Measurements from ENCODE around the gene RIPPLY3. TPM values are rescaled to one million over a fixed set of nuclear protein-coding genes. Genes with fewer than 3 reads are reported as not detected.

The RIPPLY3 gene
- total and polyA plus RNA-seq, 2 donors (not counting 1 experiment from before 2014, with no cell fraction given): not detected

- CTCF ChIA-PET: no interaction called here
- TF ChIP-seq CTCF (IDR thresholded peaks at IDR 0.05): no peak
- no peak for TF ChIP-seq EZH2 (IDR thresholded peaks at IDR 0.05; ENCODE audit: borderline replicate concordance, insufficient read depth, low read depth, low read length, poor library complexity, severe bottlenecking)
- peaks cover 10% of the 10 kb centered on the region for H3K4me1 Mint-ChIP-seq
Measured at GRCh38 chr21:37064841-37065240, 58.3 kb downstream of the RIPPLY3 start.

GRCh38 chr21:37065561-37066177 is 59.2 kb downstream of the RIPPLY3 start:
- ATAC-seq (ENCODE audit: low read depth): no peak
- Mint-ChIP-seq H3K27ac (no peak overlapping the region), H3K27me3 (no peaks in the 10 kb centered on the region), H3K9me3 (ENCODE audit: insufficient read depth) (no peaks in the 10 kb centered on the region), H3K4me3 (no peak overlapping the region), H3K4me1 (peaks cover 14% of the 10 kb centered on the region)
- WGBS (ENCODE audit: insufficient coverage): 100% methylated on average over 4 of the region's 9 CpGs
- Histone ChIP-seq H3K79me2 (ENCODE audit: control insufficient read depth, insufficient read depth, low read length) (no peaks in the 10 kb centered on the region), H3K4me3 (ENCODE audit: control extremely low read depth in 1 of 5, extremely low read depth in 1 of 5, insufficient read depth in 1 of 5, low read depth in 2 of 5, low read length in 4 of 5) (no peak overlapping the region), H2AFZ (ENCODE audit: insufficient read depth, low read depth, low read length, poor library complexity, severe bottlenecking) (no peak overlapping the region), H3K27me3 (replicated peaks in 1 of 4; ENCODE audit: control extremely low read depth in 1 of 4, control insufficient read depth in 3 of 4, insufficient read depth in 4 of 4, low read length in 3 of 4) (no peaks in the 10 kb centered on the region), H3K4me1 (ENCODE audit: control insufficient read depth in 2 of 2, insufficient read depth in 2 of 2, low read length in 2 of 2) (no peaks in the 10 kb centered on the region), H3K9ac (ENCODE audit: low read length) (no peak overlapping the region), H4K20me1 (ENCODE audit: control insufficient read depth, insufficient read depth, low read length, poor library complexity, severe bottlenecking) (no peaks in the 10 kb centered on the region), H3K36me3 (replicated peaks in 1 of 2; ENCODE audit: control extremely low read depth in 1 of 2, control insufficient read depth in 1 of 2, extremely low read depth in 1 of 2, insufficient read depth in 2 of 2, low read length in 1 of 2) (peaks cover 2 to 21% of the 10 kb centered on the region in 2 experiments), H3K27ac (ENCODE audit: low read length in 2 of 2) (no peak overlapping the region), H3K9me3 (ENCODE audit: control extremely low read depth in 1 of 3, control insufficient read depth in 2 of 3, insufficient read depth in 1 of 3, low read length in 2 of 3) (no peaks in the 10 kb centered on the region), H3K4me2 (replicated peaks; ENCODE audit: low read depth, low read length, poor library complexity, severe bottlenecking) (no peak overlapping the region)
- TF ChIP-seq CTCF (IDR thresholded peaks at IDR 0.05) (no peak), EZH2 (IDR thresholded peaks at IDR 0.05; ENCODE audit: borderline replicate concordance, insufficient read depth, low read depth, low read length, poor library complexity, severe bottlenecking) (no peak)
- intact Hi-C loops (cut with micrococcal nuclease): no loop called here
- POLR2A ChIA-PET: no interaction called here
- CTCF ChIA-PET: no interaction called here
- no peak for DNase-seq

More at GRCh38 chr21:37064841-37065240, 58.3 kb downstream of the RIPPLY3 start:
- H3K27ac ChIP-seq (ENCODE audit: low read length in 2 of 2): no peak overlapping the region
- no peak for DNase-seq
- Mint-ChIP-seq H3K27ac (no peak overlapping the region), H3K9me3 (ENCODE audit: insufficient read depth) (no peaks in the 10 kb centered on the region), H3K4me3 (no peak overlapping the region), H3K27me3 (no peaks in the 10 kb centered on the region)
- no peak overlapping the region for H3K4me2 ChIP-seq (replicated peaks; ENCODE audit: low read depth, low read length, poor library complexity, severe bottlenecking)
- H3K36me3 ChIP-seq (replicated peaks in 1 of 2; ENCODE audit: control extremely low read depth in 1 of 2, control insufficient read depth in 1 of 2, extremely low read depth in 1 of 2, insufficient read depth in 2 of 2, low read length in 1 of 2): peaks cover 2 to 21% of the 10 kb centered on the region in 2 experiments
- no peaks in the 10 kb centered on the region for H3K27me3 ChIP-seq (replicated peaks in 1 of 4; ENCODE audit: control extremely low read depth in 1 of 4, control insufficient read depth in 3 of 4, insufficient read depth in 4 of 4, low read length in 3 of 4)
- no peak for ATAC-seq (ENCODE audit: low read depth)
- no peak overlapping the region for H2AFZ ChIP-seq (ENCODE audit: insufficient read depth, low read depth, low read length, poor library complexity, severe bottlenecking)
- no peaks in the 10 kb centered on the region for H4K20me1 ChIP-seq (ENCODE audit: control insufficient read depth, insufficient read depth, low read length, poor library complexity, severe bottlenecking)
- no peak overlapping the region for H3K4me3 ChIP-seq (ENCODE audit: control extremely low read depth in 1 of 5, extremely low read depth in 1 of 5, insufficient read depth in 1 of 5, low read depth in 2 of 5, low read length in 4 of 5)
- H3K4me1 ChIP-seq (ENCODE audit: control insufficient read depth in 2 of 2, insufficient read depth in 2 of 2, low read length in 2 of 2): no peaks in the 10 kb centered on the region
- POLR2A ChIA-PET: no interaction called here
- no peak overlapping the region for H3K9ac ChIP-seq (ENCODE audit: low read length)
- H3K79me2 ChIP-seq (ENCODE audit: control insufficient read depth, insufficient read depth, low read length): no peaks in the 10 kb centered on the region
- intact Hi-C loops (cut with micrococcal nuclease): no loop called here
- no peaks in the 10 kb centered on the region for H3K9me3 ChIP-seq (ENCODE audit: control extremely low read depth in 1 of 3, control insufficient read depth in 2 of 3, insufficient read depth in 1 of 3, low read length in 2 of 3)

Small RNA genes lying within 50 kb of the gene (small RNA-seq; reads per million reads assigned to genes)
- gene RF00019 (ENCODE audit: insufficient read length, low read depth, low replicate concordance): not detected
- gene RNU6-696P (ENCODE audit: insufficient read length, low read depth, low replicate concordance): not detected

Other genes starting within 250 kb of the RIPPLY3 start
- gene HLCS, start 40.0 kb upstream of the RIPPLY3 start, total RNA-seq: 14.7 and 16.2 TPM in 2 replicates
- gene HLCS, start 40.0 kb upstream of the RIPPLY3 start, polyA plus RNA-seq: 4.4 and 5.9 TPM in 2 replicates
- 21.7 and 22.7 TPM in 2 replicates for gene PIGP, start 66.4 kb downstream of the RIPPLY3 start, total RNA-seq
- gene PIGP, start 66.4 kb downstream of the RIPPLY3 start, polyA plus RNA-seq: 11.5 and 15.8 TPM in 2 replicates
- gene TTC3, start 66.6 kb downstream of the RIPPLY3 start, total RNA-seq: 163 and 191 TPM in 2 replicates
- gene TTC3, start 66.6 kb downstream of the RIPPLY3 start, polyA plus RNA-seq: 42.0 and 52.1 TPM in 2 replicates